ENCODE data around the gene CNN3.

CNN3 gene

DNA sequence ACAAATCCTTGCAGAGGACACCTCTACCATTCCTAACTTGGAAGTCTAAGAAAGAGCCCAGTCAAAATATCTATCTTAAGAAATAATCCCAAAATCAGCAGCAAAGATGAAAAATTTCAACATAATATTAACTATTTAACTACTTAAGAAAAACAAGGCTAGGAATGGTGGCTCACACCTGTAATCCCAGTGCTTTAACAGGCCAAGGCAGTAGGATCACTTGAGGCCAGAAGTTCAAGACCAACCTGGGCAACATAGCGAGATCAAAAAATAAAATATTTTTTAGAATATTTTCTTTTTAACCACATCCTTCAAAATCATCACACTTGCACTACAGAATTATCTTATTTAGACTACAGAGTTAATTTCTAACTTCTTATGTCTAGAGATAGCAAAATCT, 4.9 kb downstream of the CNN3 start:
- DNase-seq: no peak

DNA sequence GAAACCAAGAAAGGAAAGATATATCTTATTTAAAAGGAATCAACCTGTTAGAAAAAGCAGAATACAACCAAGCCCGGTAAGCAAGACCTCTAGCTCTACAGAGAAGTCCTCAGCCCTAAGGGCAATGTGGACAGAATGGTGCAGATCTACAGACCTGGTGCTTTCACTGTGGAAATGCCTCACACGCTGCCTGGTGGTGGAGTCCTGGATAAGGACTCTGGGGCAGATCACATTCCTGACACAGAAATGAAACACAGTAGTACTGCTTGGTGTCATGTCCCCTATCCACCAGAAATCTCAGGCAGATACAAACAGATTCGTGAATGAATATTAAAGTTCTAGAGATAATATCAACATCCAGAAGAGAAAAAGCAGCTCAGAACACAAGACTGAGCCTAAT, 6.8 kb downstream of the CNN3 start:
- no peak for DNase-seq

DNA sequence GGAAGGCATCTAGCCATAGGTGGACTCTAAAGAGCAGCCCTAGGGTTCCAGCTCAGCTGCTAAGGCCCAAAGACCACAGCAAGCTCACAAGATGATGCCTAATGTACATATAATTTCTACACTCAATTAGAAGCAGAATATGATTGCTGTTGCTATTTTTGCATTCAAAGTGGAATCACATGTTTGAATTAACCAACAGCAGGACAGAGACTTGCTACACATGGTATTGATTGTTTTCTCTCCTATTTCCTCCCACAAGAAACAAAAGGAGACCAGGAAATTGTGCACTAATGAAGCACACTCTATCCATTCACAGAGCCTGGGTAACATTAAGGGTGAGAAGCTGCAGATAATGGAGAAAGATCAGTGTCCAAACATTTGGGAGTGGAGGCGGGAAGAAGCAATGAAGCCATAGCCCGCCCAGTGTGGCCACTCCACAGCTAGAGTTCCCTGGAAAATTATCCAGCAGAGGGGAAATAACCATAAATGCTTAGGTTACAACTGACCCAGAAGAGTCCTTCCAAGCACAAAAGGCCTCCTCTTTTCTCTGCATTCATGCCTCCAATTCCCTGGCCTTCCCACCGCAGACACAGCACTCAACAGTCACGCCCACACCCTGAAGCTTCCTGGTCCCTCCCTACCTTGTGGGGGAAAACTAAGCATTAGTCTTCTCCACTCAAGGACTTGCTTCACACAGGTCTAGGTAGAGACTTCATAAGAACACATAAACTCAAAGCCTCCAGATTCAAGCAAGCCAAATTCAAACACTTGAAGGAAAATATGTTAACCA, 7.5 kb downstream of the CNN3 start:
- DNase-seq: no peak

DNA sequence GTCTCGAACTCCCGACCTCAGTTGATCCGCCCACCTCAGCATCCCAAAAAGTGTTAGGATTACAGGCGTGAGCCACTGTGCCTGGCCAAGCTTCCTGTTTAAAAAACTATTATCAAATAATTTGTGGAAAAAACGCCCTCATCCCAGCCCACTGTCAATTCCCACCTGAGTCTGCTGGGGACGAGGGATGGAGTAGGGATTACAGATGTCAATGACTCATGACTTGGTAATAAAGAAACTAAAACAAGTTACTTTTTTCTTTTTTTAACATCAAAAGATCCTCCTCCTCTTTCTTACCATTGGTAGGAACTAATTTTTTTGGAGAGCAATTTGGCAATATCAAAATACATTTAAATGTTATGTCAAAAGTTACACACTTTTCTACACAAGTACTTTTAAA, 9.7 kb downstream of the CNN3 start:
- no peak for DNase-seq

DNA sequence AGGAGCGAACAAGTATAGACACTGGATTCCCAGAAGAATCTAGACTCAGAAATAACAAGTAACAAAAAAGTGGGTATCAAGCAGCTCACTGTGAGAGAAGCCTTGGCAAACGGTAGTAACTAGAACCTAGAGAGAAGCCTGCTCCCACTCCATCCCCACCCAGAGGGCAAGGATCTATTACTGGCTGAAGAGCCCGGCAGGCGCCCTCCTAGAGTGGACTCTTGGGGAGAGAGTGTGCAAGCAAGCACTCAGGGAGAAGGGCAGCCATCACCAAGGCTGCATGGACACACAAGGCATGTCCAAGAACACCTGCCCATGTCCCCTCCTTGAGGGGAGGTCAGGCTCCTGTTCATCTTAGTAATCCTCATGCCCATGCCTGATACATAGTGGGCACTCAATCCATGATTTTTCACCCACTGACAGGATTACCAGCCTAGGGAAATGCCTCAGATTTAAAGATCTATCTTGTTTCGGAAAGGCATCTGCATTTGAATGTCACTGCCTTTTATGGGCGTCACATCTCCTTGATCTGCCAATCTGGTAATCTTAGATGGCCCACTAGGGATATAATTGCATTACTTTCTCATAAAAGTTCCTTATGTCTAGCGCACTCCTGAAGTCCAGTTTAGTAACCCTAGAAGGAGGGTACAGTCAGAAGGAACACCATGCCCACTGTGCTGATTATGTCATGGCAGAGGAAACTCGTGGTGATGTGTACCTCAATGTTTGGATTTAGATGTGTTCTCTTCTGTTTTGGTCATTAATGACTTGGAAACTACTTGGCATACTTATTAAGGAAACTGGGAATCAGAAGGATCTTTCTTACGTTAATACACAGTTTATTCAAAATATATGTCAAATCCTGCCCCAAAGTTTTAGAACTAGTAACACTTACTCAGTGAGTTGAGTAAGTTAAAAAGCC, 14.4 kb downstream of the CNN3 start:
- no peak for DNase-seq

DNA sequence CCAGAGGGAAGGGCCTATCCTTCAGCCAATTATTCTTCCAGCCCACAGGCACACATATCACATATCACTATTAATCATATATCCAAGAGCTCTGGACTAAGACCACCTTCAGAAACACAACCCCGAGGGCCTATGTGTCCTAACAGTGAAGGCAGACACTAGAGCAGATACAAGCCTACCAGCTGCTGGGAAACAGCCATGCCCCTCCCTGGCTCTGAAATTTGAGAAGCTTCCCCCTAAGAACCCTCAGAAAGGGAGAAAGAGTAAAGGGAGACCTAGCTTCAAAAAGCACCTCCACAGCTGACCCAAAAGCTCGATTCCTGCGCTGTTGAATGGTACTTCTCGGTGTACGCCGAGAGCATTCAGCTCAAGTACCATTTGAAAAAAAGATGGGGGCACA, 17.4 kb downstream of the CNN3 start:
- no peak for DNase-seq

DNA sequence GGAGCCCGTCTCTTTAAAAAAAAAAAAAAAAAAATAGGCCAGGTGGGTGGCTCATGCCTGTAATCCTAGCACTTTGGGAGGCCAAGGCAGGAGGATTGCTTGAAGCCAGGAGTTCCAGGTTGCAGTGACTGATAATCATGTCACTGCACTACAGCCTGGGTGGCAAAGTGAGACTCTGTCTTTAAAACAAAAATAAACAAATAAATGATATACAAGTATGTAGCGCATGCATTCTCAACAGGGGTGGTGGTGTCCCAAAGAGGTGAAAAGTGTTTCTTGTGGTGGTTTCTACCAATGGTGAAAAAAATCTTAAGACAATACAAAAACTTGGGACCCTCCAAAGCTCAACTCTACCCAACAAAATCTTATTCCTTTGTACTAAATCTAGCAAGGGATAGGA, 17.9 kb downstream of the CNN3 start:
- DNase-seq: no peak

DNA sequence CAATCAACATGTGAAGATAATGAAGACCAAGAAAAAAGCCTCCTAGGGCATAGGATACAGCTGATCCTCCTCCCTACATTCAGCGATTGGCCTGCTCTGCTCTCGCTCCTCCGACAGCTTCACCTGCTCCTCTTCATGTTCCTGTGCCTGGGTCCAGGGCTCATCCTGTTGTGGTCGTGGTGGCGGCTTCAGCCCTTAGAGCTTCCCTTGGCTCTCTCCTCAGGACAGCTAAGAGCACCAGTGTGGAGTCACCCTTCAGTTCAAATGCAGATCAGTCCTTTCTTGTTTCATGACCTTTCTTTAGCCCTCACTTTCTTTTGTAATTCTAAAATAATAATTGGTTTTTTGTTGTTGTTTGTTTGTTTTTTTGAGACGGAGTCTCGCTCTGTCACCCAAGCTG, 18.7 kb downstream of the CNN3 start:
- no peak for DNase-seq

DNA sequence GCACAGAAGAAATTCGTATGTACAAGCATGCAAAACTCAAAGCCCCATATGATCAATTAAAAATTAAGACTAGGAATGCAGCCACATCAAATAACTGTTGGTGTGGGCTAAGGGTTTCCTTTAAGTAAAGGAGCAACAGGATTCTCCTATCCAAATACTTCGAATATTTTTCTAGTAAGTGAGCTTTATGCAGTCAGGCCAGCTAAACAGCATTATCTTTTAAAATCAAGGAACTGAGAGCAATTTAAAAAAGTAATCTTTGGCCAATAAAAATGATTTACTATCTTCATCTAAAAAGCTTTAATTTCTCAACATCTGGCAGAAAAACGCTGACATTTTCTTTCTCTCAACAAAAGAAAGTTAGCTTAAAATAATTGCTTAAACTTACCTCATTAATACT, 19.8 kb downstream of the CNN3 start:
- no peak for DNase-seq

DNA sequence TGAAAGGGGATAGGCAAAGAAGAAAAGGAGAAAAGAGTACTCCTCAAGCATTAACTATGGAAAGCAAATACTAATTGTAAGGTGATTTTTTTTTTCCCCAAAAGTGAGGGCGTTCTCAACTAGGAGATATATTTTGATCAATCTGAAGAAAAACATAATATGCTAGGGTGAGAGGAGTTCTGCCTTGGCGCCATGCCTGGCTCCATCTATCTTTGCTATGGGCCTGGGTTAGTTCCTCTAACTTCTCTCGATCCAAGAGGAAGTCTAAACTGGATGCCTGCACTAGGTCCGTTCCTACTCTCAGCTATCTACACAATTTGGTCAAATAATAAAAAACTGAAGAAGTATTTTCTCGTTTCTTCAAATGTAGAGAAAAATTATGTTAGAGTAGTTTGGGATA, 20.5 kb downstream of the CNN3 start:
- DNase-seq: no peak

DNA sequence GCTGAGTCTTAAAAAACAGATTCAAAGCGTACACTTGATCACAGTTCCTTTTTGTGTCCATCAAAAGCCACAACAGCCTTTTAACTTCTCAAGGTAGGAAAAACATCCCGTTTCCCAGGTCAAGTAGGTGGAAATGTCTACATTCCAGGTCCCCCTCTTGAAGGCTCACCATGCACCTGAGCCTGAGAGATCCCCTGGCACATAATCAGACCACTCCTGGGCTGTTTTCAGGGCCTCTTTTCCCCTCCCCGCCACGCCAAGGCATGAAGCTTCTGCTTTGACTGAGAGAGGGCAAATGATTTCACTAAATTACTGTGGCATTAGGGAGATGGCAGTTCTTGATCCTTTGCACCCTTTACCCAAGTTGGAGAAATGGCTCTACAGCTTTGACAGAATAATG, 21.7 kb downstream of the CNN3 start:
- no peak for DNase-seq

DNA sequence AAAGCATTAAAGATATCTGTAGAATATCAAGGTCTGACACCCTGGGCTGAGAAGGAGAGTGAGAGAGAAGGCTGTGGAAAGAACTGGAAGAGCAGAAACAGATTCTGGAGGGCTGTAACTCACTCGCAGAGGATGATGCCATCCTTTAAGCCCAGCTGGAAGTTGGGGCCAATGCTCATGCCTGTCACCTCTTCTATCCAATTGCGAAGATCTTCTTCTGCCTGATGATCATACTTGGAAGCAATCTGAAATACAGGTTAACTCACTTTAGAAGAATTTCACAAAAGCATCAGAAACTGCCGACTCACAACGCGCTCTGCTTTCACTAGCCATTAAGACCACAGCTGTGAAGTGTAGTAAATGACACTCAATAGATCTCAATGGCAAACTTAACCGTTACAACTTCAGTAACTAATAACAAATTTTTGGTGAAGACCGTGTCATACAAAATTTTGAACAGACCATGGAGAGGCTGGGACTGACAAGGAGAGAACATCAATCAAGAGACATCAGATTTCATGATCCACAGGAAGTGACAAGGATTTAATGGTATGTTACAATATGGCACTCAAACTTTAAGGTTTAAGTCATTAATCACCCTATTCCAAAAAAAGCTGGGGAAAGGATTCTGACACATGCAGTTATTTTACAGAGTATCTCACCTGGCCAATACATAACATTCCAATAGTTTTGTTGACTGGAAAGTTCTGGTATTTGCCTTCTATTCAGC, 23.5 kb downstream of the CNN3 start:
- no peak for DNase-seq

DNA sequence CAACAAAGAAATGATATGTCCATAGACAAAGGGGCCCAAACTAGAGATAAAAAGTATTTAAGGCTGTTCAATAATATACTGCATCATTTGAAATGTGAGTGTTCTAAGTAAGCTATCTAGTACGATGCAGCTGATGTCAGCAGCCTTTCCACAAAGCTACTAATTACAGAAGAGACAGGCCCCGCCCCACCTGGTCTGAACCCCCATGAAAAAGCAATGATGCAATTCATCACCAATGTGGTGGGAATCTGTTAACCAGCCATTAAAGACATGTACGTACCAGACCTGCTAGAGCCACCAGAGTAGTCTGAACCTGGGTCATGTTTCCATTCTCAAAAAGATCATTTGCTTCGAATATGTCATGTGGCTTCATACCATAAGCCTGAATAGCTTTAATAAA, 25.1 kb downstream of the CNN3 start:
- DNase-seq: no peak

DNA sequence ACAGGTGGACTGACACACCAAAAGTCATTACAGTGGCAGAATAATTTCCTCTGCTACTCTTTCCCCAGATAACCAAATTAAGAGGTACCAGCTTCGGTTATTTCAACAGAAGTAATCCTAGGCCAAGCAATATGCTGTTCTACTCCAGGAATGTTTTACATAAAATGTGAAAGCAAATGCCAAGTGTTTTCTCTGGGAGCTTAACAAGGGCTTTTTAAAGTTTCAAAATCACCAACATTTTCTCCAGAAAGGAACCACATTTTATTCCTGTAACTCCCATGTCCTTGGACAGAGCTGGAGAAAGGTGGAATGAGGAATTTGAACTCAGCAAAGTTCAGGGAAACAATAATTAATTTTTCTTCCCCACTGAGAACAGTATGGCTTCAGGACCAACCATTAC, 27.2 kb downstream of the CNN3 start:
- no peak for DNase-seq

DNA sequence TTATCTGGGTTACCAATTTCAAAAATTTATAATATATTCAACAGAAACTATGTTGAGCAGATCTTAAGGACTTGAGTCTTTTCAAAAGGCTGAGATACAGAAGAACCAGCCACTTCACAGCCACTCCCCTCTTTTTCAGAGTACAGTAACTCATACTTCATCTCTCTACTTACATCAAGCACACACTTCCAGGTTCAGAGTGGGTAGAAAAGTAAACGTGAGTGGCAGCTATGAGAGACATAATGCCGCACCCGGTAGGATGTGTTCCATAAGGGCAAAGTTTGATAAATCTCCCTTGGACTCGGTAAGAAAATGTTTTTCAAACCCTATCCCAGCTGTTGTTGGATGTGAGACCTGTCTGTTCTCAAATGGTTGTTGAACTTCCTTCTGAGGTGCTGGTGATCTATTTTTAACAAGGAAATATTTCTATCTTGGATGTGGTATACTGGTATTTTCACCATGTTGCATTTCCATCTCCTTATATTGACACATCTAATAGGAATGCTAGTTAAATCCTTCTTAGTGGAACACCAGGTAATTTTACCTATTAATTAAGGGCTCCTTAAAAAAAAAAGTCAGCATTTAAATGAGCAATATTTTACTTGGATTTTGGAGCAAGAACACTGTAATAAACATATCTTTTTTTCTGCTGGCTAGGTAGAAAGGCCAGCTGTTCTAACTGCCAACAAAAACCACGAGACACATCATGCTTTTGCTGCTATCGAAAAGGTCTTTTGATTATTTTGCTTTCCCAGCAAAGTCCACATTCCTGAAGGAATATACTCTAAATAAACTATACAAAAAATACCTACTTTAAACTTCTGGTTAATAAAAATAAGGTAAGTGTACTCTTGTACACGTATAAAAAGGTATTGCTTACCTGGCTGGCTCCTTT, 28.2 kb downstream of the CNN3 start:
- DNase-seq: no peak

DNA sequence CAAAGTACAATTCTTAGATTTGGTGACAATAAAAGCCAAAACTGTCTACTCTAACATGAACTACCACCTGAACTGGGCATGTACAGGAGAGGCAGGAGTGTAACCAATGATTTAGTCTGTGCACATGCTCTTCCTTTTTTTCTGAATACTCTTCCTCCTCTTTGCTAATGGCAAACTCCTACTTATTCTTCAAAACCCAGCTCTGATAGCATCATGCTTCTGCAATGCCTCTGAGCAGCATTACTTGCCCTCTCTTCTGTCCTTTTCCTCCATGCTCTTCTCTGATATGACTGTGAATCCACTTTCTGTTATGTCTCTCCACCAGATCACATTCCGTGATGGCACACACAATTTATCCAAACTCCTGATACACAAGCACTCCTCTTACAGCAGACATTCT, 31.4 kb downstream of the CNN3 start:
- DNase-seq: no peak

DNA sequence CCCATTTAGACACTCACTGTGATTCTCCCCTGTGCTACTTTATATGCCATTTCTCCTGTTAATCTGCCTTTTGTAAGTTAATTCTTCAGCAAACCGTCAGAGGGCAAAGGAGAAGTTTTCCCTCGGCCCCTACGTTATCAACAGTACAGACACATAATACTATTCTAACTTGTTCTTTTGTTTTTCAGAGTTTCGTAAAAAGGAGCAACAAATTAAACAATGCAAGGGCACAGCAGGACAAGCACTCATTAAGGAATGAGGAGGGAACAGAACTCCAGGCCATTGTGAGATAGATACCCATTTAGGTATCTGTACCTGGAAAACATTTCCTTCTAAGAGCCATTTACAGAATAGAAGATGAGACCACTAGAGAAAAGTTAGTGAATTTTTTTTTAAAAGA, 32.3 kb downstream of the CNN3 start:
- no peak for DNase-seq

DNA sequence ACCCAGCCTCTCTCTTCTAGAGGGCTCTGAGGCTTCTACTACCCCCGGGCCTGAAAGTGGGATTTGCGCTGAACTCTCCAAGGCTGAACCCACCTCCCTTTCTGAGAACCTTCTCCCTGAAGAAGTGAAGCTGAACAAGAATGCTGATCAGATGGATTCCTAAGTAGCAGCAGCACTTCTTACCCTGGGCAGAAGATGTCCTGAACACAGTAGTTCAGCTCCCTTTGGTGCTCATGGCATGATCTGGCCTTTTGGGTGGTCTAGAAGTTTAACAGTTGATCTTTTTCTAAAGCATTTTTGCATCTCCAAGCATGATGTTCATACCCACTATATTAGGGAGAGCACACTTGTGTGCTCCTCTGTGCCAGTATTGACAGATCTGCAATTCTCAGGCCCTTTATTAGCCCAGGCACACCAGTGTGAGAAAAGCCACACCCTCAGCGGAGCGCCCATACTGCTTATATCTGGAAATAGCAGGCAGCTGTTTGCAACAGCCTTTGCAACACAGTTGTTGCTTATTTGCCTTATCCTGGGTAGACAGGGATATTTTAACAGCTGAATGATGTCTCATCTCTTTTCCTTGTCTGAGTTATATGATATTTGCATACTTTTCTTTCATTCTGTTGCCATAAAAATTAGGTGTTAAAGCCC, 34.2 kb downstream of the CNN3 start:
- DNase-seq: no peak

DNA sequence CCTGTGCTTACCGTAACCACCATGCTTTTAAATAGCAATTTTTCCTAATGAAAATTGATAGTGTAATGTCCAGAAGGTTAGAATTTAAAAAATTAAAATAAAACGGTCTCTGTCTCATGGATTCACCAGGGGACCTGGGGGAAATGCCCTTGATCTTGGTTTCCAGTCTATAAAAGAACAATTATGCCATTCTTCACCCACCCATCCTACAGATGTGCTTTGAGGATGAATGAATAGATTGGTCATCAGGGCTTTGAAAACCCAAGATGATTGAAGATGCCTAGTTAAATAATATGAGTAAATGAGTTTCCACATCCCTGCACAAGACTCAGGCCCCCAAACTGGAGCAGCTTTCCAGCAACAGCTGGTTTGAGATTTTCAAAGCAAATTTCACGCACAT, 38.7 kb downstream of the CNN3 start:
- no peak for DNase-seq

DNA sequence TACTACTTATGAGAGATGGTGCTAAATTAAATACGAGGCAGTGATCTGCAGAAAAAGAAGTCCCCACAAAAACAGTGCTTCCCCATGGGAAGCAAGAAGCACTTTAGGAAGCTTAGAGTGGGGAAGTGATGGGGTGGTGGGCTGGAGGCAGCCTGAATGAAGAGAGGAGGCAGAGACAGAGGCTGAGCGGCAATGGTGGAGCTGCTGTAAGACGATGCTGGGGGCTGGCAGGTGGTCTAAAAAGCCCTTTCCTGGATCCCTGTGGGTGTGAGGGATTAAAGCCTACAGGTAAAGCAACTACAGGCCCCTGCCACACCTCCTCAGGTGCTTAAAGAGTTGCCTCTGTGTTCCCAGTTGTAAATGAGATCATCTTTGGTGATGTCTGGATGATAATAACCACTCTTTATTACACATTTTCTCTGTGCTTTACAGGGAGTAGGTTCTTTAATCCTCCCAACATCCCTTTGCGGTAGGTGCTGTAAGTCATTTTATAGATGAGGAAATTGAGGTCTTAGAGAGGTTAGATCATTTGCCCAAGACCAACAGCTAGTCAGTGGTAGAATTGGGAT, 39.2 kb downstream of the CNN3 start:
- DNase-seq: no peak

DNA sequence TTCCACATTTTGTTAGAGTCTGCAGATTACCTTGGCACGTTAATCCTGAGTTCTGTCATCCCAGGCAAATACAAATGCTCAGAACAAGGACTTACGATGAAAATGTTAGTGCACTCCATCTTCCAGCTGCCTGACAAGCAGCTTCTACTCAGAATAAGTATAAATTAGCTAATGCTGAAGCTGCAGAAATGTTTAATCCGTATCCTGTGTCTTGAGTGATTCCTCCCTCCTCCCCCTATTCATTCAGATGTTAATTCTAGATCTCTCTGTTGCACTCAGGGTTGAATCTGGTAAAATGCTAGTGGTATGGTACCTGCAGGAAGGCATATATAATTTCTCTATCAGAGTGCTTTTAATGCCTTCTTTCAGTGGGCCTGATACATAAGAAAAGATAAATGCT, 39.8 kb downstream of the CNN3 start:
- no peak for DNase-seq

DNA sequence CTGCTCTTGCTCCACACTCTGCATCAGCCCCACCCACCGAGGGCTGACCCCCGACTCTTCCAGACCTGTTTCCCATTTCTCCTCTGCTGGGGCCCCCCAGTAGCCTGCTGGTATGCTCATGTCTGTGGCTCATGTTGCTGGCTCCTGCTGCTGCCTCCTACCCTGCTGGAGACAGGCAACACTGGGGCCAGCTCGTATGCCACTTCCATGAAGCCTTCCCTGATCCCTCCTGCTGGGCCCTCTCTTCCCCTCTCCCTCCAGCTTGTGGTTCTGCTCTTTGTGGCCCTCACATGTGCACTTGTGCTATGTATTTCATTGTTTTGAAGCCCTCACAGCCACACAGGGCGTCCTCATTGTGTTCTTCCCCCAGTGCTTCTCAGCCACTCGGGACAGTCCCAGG, 40.5 kb downstream of the CNN3 start:
- DNase-seq: no peak

Measured in activated CD4-positive, CD25-positive, alpha-beta regulatory T cell treated with anti-CD3 and anti-CD28 coated beads, Interleukin-2, amount 50 U/mL, for 72 hours (primary cell).